Calu3 (cell line): ENCODE measurements around the gene RAB8A. TPM values are rescaled to one million over a fixed set of nuclear protein-coding genes. Genes with fewer than 3 reads are reported as not detected.

ENCODE experiments used
- BruUV-seq: library from RNA; stranded (reverse); fragments of 400-500 nt; replicated peaks from 2 replicates; lab custom pipeline; 2021; lab: Mats Ljungman, UMichigan
- CTCF ChIA-PET: fragments of 300-600 bp; sonication (Branson Sonifier 250); formaldehyde crosslinking; loops from one replicate; lab custom pipeline; 2022; ENCODE audit warnings: antibody characterized with exemption; lab: Charles Lee
- DNase-seq: peaks from one replicate; pipeline ENCODE4 v3.0.0; 2022
- H3K27ac Mint-ChIP-seq: one replicate; pipeline ENCODE4 v1.8.0; 2022; ENCODE audit warnings: mixed read lengths; ENCODE audit not compliant: unreplicated experiment
- H3K27me3 Mint-ChIP-seq: one replicate; pipeline ENCODE4 v1.8.0; 2022; ENCODE audit warnings: mixed read lengths; ENCODE audit not compliant: unreplicated experiment
- H3K36me3 Mint-ChIP-seq: one replicate; pipeline ENCODE4 v1.8.0; 2022; ENCODE audit warnings: mild to moderate bottlenecking, moderate library complexity, mixed read lengths; ENCODE audit not compliant: insufficient read depth, unreplicated experiment
- H3K4me1 Mint-ChIP-seq: one replicate; pipeline ENCODE4 v1.8.0; 2022; ENCODE audit warnings: mild to moderate bottlenecking, low read depth, mixed read lengths; ENCODE audit not compliant: unreplicated experiment
- H3K4me3 Mint-ChIP-seq: one replicate; pipeline ENCODE4 v1.8.0; 2022; ENCODE audit warnings: mild to moderate bottlenecking, low read depth, moderate library complexity, mixed read lengths; ENCODE audit not compliant: unreplicated experiment
- H3K9me3 Mint-ChIP-seq: one replicate; pipeline ENCODE4 v1.8.0; 2022; ENCODE audit warnings: low read depth, mixed read lengths; ENCODE audit not compliant: unreplicated experiment
- CTCF ChIP-seq: fragments of 200-600 bp; IDR thresholded peaks from one replicate; pipeline ENCODE4 v1.8.0; 2022; ENCODE audit warnings: antibody characterized with exemption; ENCODE audit not compliant: unreplicated experiment
- intact Hi-C: fragments of 100-400 bp; cut with micrococcal nuclease; formaldehyde crosslinking; loops from one replicate; pipeline ENCODE4 v1.10.0; 2022; ENCODE audit not compliant: unreplicated experiment
- total RNA-seq: library from RNA; stranded (reverse); gene quantifications from 2 replicates; pipeline ENCODE4 v1.2.3, GENCODE V29; 2022

The RAB8A gene
- total RNA-seq, 1 experiment from 2014 or later = 77.3 TPM

GRCh38 chr19:16104722-16105121 is 7.0 kb upstream of the RAB8A start:
- Mint-ChIP-seq H3K27ac (no peak overlapping the region), H3K36me3 (peaks cover 18% of the 10 kb centered on the region), H3K9me3 (no peaks in the 10 kb centered on the region), H3K4me1 (no peaks in the 10 kb centered on the region), H3K4me3 (no peak overlapping the region), H3K27me3 (no peaks in the 10 kb centered on the region)
- no peak for TF ChIP-seq CTCF
- no TSS peak for BruUV-seq
- DNase-seq = no peak
- CTCF ChIA-PET = no interaction called here
- intact Hi-C loops = no loop called here

GRCh38 chr19:16106121-16106520 is 5.6 kb upstream of the RAB8A start:
- CTCF ChIA-PET = no interaction called here
- intact Hi-C loops = no loop called here
- H3K36me3 Mint-ChIP-seq = peaks cover 11% of the 10 kb centered on the region
- no TSS peak for BruUV-seq
- H3K9me3 Mint-ChIP-seq = no peaks in the 10 kb centered on the region
- no peak for DNase-seq
- no peak for TF ChIP-seq CTCF
- no peaks in the 10 kb centered on the region for H3K4me1 Mint-ChIP-seq
- H3K27ac Mint-ChIP-seq = no peak overlapping the region
- no peak overlapping the region for H3K4me3 Mint-ChIP-seq
- H3K27me3 Mint-ChIP-seq = no peaks in the 10 kb centered on the region

- no peak for TF ChIP-seq CTCF
- H3K9me3 Mint-ChIP-seq = no peaks in the 10 kb centered on the region
- peaks cover 32% of the 10 kb centered on the region for H3K36me3 Mint-ChIP-seq
- intact Hi-C loops = loop anchor here (1.0 to 10.0 kb wide), 3 partner anchors 24 to 73 kb away; partner anchors contain the start of gene FAM32A
- DNase-seq = no peak
- H3K27ac Mint-ChIP-seq = peak overlapping the region; percentile 90
- TSS peak; percentile 59 for BruUV-seq
- no peaks in the 10 kb centered on the region for H3K4me1 Mint-ChIP-seq
- peak overlapping the region; percentile 84 for H3K4me3 Mint-ChIP-seq
- H3K27me3 Mint-ChIP-seq = no peaks in the 10 kb centered on the region
- CTCF ChIA-PET = interaction anchor here (0.5 to 1.5 kb wide), 4 partner anchors 42 to 73 kb away, joined by 3 to 8 read pairs (median 4); partner anchors contain the start of gene FAM32A
Measured at GRCh38 chr19:16111909-16112752, 442 bp downstream of the RAB8A start.

DNA sequence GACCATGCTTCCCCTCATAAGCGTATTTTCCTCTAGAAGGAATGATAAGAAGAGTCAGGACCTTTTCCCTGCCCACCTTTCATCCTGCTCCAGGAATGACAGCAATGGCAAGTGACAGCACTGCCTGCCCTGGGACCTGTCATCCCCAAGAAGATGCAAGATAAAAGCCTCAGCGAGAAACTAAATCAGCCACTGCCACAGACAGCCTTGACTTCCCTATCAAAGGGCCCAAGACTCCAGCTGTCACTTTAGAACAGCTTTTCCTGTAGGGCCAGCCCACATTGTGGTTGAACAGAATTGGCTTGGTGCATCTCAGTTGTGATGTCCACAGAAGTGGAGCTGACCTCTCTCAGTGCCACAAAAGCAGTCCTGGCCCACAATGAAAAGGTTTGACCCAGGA is 1.1 kb downstream of the RAB8A start:
- Mint-ChIP-seq H3K4me1 (no peaks in the 10 kb centered on the region), H3K27ac (no peak overlapping the region), H3K36me3 (peaks cover 27% of the 10 kb centered on the region), H3K27me3 (no peaks in the 10 kb centered on the region), H3K4me3 (peak overlapping the region; percentile 84), H3K9me3 (no peaks in the 10 kb centered on the region)
- no TSS peak for BruUV-seq
- CTCF ChIA-PET = interaction anchor here (0.5 to 0.6 kb wide), 3 partner anchors 23 to 570 kb away, joined by 3 to 4 read pairs (median 3); no protein-coding TSS in a partner anchor
- DNase-seq = no peak
- intact Hi-C loops = loop anchor here (10.0 kb wide), 2 partner anchors 48 to 72 kb away; partner anchors contain the start of gene FAM32A
- no peak for TF ChIP-seq CTCF
